ENCODE data around the gene PI4KB. TPM values are rescaled to one million over a fixed set of nuclear protein-coding genes. Genes with fewer than 3 reads are reported as not detected.

PI4KB gene
- total and polyA plus RNA-seq, 2 donors from 2014 or later, result 43.5 to 60.9 TPM

DNA sequence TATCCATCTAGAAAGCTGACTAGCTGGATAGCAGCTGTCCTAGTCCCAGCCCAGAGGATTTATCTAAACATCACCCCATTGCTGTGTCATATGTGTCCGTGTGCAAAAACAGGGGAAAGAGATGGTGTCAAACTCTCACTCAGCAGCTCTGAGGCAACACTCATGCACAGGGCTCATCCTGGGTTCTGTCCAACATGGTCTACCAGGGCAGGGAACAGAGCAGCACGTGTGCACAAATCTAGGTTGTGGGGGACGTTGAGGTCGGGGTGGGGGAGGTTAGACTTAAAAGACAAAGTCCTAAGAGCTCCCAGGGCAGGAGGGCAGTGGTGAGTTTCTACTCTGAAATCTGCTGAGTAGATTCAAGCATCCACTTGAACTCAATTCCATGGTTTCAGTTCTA, 16.2 kb downstream of the PI4KB start:
- intact Hi-C loops (cut with DNase I), result no loop called here
- Histone ChIP-seq H3K27me3 (ENCODE audit: control insufficient read depth, insufficient read depth, low read length) (no peaks in the 10 kb centered on the region), H3K9me3 (ENCODE audit: control insufficient read depth in 2 of 3, insufficient read depth in 1 of 3, low read length in 3 of 3) (no peaks in the 10 kb centered on the region), H3K9ac (ENCODE audit: low read length in 3 of 3) (no peak overlapping the region), H3K4me1 (ENCODE audit: control insufficient read depth in 2 of 3, insufficient read depth in 2 of 3, low read depth in 1 of 3, low read length in 3 of 3) (peaks cover 0 to 30% (median 26%) of the 10 kb centered on the region in 3 donors), H3K4me3 (ENCODE audit: low read length in 3 of 3) (no peak overlapping the region), H3K27ac (ENCODE audit: low read depth in 2 of 2, low read length in 2 of 2) (peak overlapping the region in 1 of 2 donors; percentile 42), H3K36me3 (ENCODE audit: control insufficient read depth in 2 of 3, insufficient read depth in 3 of 3, low read length in 3 of 3) (peaks cover 14 to 60% (median 35%) of the 10 kb centered on the region in 3 donors)
- TF ChIP-seq, protein P1, sequence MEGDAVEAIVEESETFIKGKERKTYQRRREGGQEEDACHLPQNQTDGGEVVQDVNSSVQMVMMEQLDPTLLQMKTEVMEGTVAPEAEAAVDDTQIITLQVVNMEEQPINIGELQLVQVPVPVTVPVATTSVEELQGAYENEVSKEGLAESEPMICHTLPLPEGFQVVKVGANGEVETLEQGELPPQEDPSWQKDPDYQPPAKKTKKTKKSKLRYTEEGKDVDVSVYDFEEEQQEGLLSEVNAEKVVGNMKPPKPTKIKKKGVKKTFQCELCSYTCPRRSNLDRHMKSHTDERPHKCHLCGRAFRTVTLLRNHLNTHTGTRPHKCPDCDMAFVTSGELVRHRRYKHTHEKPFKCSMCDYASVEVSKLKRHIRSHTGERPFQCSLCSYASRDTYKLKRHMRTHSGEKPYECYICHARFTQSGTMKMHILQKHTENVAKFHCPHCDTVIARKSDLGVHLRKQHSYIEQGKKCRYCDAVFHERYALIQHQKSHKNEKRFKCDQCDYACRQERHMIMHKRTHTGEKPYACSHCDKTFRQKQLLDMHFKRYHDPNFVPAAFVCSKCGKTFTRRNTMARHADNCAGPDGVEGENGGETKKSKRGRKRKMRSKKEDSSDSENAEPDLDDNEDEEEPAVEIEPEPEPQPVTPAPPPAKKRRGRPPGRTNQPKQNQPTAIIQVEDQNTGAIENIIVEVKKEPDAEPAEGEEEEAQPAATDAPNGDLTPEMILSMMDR (IDR thresholded peaks at IDR 0.05; ENCODE audit: borderline replicate concordance, extremely low read depth, insufficient read depth), result no peak
- FAIRE-seq (no peak), DNase-seq (no peak)

DNA sequence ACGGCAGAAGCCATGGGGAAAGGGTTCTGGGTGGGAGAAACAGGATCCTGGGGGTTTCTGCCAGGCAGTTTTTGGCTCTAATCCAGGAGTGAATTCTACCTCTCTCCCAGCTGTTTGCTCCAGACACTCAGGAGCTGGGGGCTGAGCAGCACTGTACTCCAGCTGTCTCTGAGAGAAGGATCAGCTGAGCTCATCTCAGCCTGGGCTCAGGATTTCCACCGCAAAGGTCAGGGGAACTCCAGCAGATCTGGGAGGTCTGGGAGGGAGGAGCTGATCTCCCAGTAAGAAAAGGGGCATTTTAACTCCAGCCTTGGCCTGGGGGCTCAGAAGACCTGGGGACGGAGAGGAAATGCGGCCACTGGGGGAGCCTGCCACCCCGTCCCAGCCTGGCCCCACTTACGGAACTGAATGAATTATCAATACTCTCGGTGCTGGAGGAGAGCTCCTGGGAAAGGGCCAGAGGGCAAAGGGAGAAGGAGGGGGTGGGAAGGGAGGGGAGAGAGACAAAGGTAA, 17.3 kb downstream of the PI4KB start:
- peak in 1 of 5 donors; percentile 44 for DNase-seq
- peaks cover 18 to 64% (median 36%) of the 10 kb centered on the region in 3 donors for H3K36me3 ChIP-seq (ENCODE audit: control insufficient read depth in 2 of 3, insufficient read depth in 3 of 3, low read length in 3 of 3)
- peaks cover 0 to 30% (median 26%) of the 10 kb centered on the region in 3 donors for H3K4me1 ChIP-seq (ENCODE audit: control insufficient read depth in 2 of 3, insufficient read depth in 2 of 3, low read depth in 1 of 3, low read length in 3 of 3)
- H3K9ac ChIP-seq (ENCODE audit: low read length in 3 of 3), result no peak overlapping the region
- TF ChIP-seq, protein P1 (IDR thresholded peaks at IDR 0.05; ENCODE audit: borderline replicate concordance, extremely low read depth, insufficient read depth), result no peak
- no peak overlapping the region for H3K4me3 ChIP-seq (ENCODE audit: low read length in 3 of 3)
- H3K27me3 ChIP-seq (ENCODE audit: control insufficient read depth, insufficient read depth, low read length), result no peaks in the 10 kb centered on the region
- FAIRE-seq, result no peak
- peak overlapping the region in 1 of 2 donors; percentile 8 for H3K27ac ChIP-seq (ENCODE audit: low read depth in 2 of 2, low read length in 2 of 2)
- no peaks in the 10 kb centered on the region for H3K9me3 ChIP-seq (ENCODE audit: control insufficient read depth in 2 of 3, insufficient read depth in 1 of 3, low read length in 3 of 3)
- intact Hi-C loops (cut with DNase I), result no loop called here

DNA sequence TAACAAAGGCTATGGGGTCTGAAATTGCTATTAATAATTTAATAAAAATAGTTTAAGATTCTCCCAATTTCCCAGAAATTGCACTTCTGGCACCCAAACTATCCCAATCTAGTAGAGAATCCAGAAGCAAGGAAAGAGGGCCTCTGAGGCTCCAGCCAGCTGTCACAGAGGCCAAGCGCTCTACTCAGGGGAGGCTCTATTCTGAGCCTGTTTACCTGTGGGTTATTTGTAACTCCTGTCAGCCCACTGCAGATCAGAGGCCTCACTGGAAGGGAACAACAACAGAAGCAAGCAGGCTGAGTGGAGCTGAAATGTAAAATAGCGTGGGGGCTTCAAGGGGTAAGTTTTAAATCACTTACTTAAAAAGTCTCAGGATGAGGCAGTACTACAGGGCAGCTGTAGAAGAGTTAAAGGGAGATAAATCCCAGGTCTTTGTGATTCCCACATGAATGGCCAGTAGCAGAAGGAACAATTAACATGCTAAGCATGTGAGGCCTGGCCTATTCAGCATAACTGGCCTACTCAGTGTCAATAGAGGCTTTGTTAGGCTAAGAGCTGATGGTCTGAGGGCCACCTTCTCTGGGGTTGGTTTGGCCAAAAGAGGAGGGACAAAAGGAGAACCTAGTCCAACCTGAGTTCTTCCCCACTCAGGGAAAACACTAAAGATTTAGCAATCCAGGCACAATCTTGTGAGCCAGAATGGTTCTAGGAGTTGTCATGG, 32.3 kb downstream of the PI4KB start:
- no peaks in the 10 kb centered on the region for H3K27me3 ChIP-seq (ENCODE audit: control insufficient read depth, insufficient read depth, low read length)
- no peaks in the 10 kb centered on the region for H3K4me1 ChIP-seq (ENCODE audit: control insufficient read depth in 2 of 3, insufficient read depth in 2 of 3, low read depth in 1 of 3, low read length in 3 of 3)
- no peaks in the 10 kb centered on the region for H3K9me3 ChIP-seq (ENCODE audit: control insufficient read depth in 2 of 3, insufficient read depth in 1 of 3, low read length in 3 of 3)
- FAIRE-seq, result no peak
- intact Hi-C loops (cut with DNase I), result no loop called here
- H3K36me3 ChIP-seq (ENCODE audit: control insufficient read depth in 2 of 3, insufficient read depth in 3 of 3, low read length in 3 of 3), result peaks cover 9 to 64% (median 50%) of the 10 kb centered on the region in 3 donors
- H3K9ac ChIP-seq (ENCODE audit: low read length in 3 of 3), result no peak overlapping the region
- no peak overlapping the region for H3K4me3 ChIP-seq (ENCODE audit: low read length in 3 of 3)
- no peak overlapping the region for H3K27ac ChIP-seq (ENCODE audit: low read depth in 2 of 2, low read length in 2 of 2)
- no peak for DNase-seq
- TF ChIP-seq, protein P1 (IDR thresholded peaks at IDR 0.05; ENCODE audit: borderline replicate concordance, extremely low read depth, insufficient read depth), result no peak
